ENCODE data around the gene ATP2B2. TPM values are rescaled to one million over a fixed set of nuclear protein-coding genes. Genes with fewer than 3 reads are reported as not detected.

ATP2B2 gene
- total RNA-seq, 1 donor from 2014 or later, result 0.06 TPM

GRCh38 chr3:10421996-10422395, 83.4 kb downstream of the ATP2B2 start:
- peaks cover 6% of the 10 kb centered on the region for H3K27me3 ChIP-seq
- no peaks in the 10 kb centered on the region for H3K36me3 ChIP-seq
- H3K27ac ChIP-seq, result no peak overlapping the region
- TF ChIP-seq CTCF (IDR thresholded peaks at IDR 0.05), result no peak
- intact Hi-C loops (cut with DNase I), result no loop called here
- H3K9me3 ChIP-seq, result no peaks in the 10 kb centered on the region
- no peaks in the 10 kb centered on the region for H3K4me1 ChIP-seq
- DNase-seq, result no peak
- H3K4me3 ChIP-seq, result no peak overlapping the region
- no peak for ATAC-seq

DNA sequence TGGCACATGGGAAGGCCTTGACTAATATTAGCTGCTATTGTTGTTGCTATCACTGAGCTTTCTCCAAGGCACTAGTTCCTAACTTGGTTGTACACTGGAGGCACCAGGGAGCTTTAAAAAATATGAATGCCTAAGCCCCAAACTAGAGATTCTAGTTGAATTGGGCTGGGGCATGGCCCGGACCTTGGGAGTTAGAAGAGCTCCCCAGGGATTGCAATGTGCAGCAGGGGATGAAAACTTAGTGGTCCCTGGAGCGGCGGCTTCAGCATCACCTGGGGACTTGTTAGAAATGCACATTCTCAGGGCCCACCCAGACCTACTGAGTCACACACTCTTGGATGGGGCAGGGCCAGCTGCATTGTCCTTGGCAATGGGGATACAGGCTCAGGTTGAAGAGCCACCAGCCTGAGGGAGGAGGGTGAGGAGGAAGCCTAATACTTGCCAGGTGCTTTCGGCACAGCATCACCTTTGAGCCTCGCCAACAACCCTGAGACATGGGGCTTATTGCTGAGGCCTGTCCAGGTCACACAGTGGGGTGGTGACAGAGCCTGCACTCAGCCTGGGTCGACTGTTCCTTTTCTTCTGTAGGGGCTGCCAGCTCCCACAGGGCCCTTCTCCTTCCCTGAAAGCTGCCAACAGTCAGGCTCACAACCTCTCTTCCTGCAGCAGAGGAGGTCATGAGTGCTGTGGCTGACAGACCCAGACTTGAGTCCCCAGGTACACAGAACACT, 84.5 kb downstream of the ATP2B2 start:
- H3K4me3 ChIP-seq, result no peak overlapping the region
- H3K4me1 ChIP-seq, result no peaks in the 10 kb centered on the region
- no peaks in the 10 kb centered on the region for H3K9me3 ChIP-seq
- no peak for TF ChIP-seq CTCF (IDR thresholded peaks at IDR 0.05)
- H3K27me3 ChIP-seq, result peaks cover 6% of the 10 kb centered on the region
- no peak overlapping the region for H3K27ac ChIP-seq
- H3K36me3 ChIP-seq, result no peaks in the 10 kb centered on the region
- ATAC-seq (no peak), DNase-seq (no peak)
- intact Hi-C loops (cut with DNase I), result no loop called here

GRCh38 chr3:10419637-10420232, 85.7 kb downstream of the ATP2B2 start:
- peaks cover 6% of the 10 kb centered on the region for H3K27me3 ChIP-seq
- H3K4me1 ChIP-seq, result no peaks in the 10 kb centered on the region
- no peaks in the 10 kb centered on the region for H3K9me3 ChIP-seq
- no peak for TF ChIP-seq CTCF (IDR thresholded peaks at IDR 0.05)
- ATAC-seq, result no peak
- H3K36me3 ChIP-seq, result no peaks in the 10 kb centered on the region
- no peak overlapping the region for H3K27ac ChIP-seq
- no peak for DNase-seq
- intact Hi-C loops (cut with DNase I), result no loop called here
- no peak overlapping the region for H3K4me3 ChIP-seq

GRCh38 chr3:10417847-10418246, 87.5 kb downstream of the ATP2B2 start:
- no peak for TF ChIP-seq CTCF (IDR thresholded peaks at IDR 0.05)
- no peaks in the 10 kb centered on the region for H3K9me3 ChIP-seq
- no peaks in the 10 kb centered on the region for H3K4me1 ChIP-seq
- peaks cover 6% of the 10 kb centered on the region for H3K27me3 ChIP-seq
- ATAC-seq (no peak), DNase-seq (no peak)
- intact Hi-C loops (cut with DNase I), result no loop called here
- no peaks in the 10 kb centered on the region for H3K36me3 ChIP-seq
- H3K27ac ChIP-seq, result no peak overlapping the region
- no peak overlapping the region for H3K4me3 ChIP-seq

DNA sequence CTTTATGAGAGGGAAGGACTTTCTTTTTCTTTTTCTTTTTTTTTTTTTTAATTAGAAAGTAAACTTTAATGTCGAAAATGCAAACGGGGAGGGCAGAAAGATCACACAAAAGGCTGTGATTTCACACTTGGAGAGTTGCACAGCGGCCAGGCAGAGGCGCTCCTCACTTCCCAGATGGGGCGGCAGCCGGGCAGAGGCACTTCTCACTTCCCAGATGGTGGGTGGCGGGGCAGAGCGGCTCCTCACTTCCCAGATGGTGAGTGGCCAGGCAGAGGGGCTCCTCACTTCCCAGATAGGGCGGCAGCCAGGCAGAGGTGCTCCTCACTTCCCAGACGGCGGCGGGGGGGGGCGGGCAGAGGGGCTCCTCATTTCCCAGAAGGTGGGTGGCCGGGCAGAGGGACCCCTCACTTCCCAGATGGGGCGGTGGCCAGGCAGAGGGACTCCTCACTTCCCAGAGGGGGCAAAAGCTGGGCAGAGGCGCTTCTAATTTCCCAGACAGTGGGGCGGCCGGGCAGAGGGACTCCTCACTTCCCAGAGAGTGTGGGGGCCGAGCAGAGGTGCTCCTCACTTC, 88.6 kb downstream of the ATP2B2 start:
- Histone ChIP-seq H3K4me1 (no peaks in the 10 kb centered on the region), H3K36me3 (no peaks in the 10 kb centered on the region), H3K27me3 (peaks cover 6% of the 10 kb centered on the region), H3K27ac (no peak overlapping the region), H3K9me3 (no peaks in the 10 kb centered on the region), H3K4me3 (no peak overlapping the region)
- intact Hi-C loops (cut with DNase I), result no loop called here
- DNase-seq, result no peak
- no peak for TF ChIP-seq CTCF (IDR thresholded peaks at IDR 0.05)
- no peak for ATAC-seq

Measured in upper lobe of right lung (tissue), 1 donor.